GM19328 (cell line): ENCODE results near the gene TRMT112.

Experiments
- ATAC-seq: cut with Tn5 transposase; IDR thresholded peaks from one replicate; pipeline ENCODE4 v1.9.1; 2021; ENCODE audit warnings: mild to moderate bottlenecking, moderate library complexity; ENCODE audit not compliant: unreplicated experiment

The TRMT112 gene

GRCh38 chr11:64294774-64295173 is 22.6 kb downstream of the TRMT112 start:
- no peak for ATAC-seq

- ATAC-seq, result no peak
Measured at GRCh38 chr11:64292460-64293254, 24.7 kb downstream of the TRMT112 start.

GRCh38 chr11:64291752-64292459 is 25.5 kb downstream of the TRMT112 start:
- no peak for ATAC-seq

- no peak for ATAC-seq
Measured at GRCh38 chr11:64291262-64291751, 26.1 kb downstream of the TRMT112 start, which contains the start of gene KCNK4. Gene KCNK4, plus strand, starts transcription at chr11:64291302. Its CDS starts 1,717 bp downstream, at chr11:64293019.

GRCh38 chr11:64290352-64291261 is 26.8 kb downstream of the TRMT112 start:
- ATAC-seq, result no peak

- ATAC-seq, result no peak
Measured at GRCh38 chr11:64289002-64289564, 28.3 kb downstream of the TRMT112 start.

- ATAC-seq, result no peak
Measured at GRCh38 chr11:64288353-64288750, 29.0 kb downstream of the TRMT112 start.

GRCh38 chr11:64287676-64288352 is 29.5 kb downstream of the TRMT112 start:
- ATAC-seq, result no peak

- ATAC-seq, result no peak
Measured at GRCh38 chr11:64286801-64287159, 30.6 kb downstream of the TRMT112 start.

- no peak for ATAC-seq
Measured at GRCh38 chr11:64285885-64286800, 31.2 kb downstream of the TRMT112 start.

GRCh38 chr11:64284962-64285884 is 32.1 kb downstream of the TRMT112 start, which contains the start of gene GPR137:
Gene GPR137, plus strand, starts transcription at chr11:64285848. Its CDS starts 677 bp downstream, at chr11:64286525.
- peak; percentile 53 for ATAC-seq

- ATAC-seq, result peak; percentile 73
Measured at GRCh38 chr11:64284048-64284961, 33.1 kb downstream of the TRMT112 start, which contains the start of gene BAD. Gene BAD, minus strand, starts transcription at chr11:64284665. Its CDS starts 297 bp downstream, at chr11:64284368.

GRCh38 chr11:64283092-64283491 is 34.3 kb downstream of the TRMT112 start:
- no peak for ATAC-seq

GRCh38 chr11:64281957-64282770 is 35.2 kb downstream of the TRMT112 start:
- ATAC-seq, result no peak

GRCh38 chr11:64278576-64279190 is 38.7 kb downstream of the TRMT112 start:
- ATAC-seq, result no peak
